GM06990 (cell line): ENCODE results near the gene ZNF608.

Experiments
- DNase-seq: peaks from one replicate; pipeline ENCODE4 v3.0.0-alpha.2; 2011; ENCODE audit not compliant: insufficient read length; ENCODE audit errors: extremely low read depth
- H3K27me3 ChIP-seq: replicated peaks from 2 replicates; pipeline ENCODE4 v1.6.0; 2011; ENCODE audit warnings: low read length; ENCODE audit not compliant: control insufficient read depth, insufficient read depth
- H3K36me3 ChIP-seq: 2 replicates; pipeline ENCODE4 v1.5.1; 2011; ENCODE audit warnings: low read length; ENCODE audit not compliant: control insufficient read depth, insufficient read depth
- H3K4me3 ChIP-seq: replicated peaks from 2 replicates; pipeline ENCODE4 v1.5.1; 2011; ENCODE audit warnings: low read depth, mild to moderate bottlenecking, control low read depth, low read length
- TF ChIP-seq, protein P1 (sequence below): IDR thresholded peaks from 2 replicates; pipeline ENCODE4 v1.5.1; 2011; ENCODE audit warnings: low read length, control low read depth, mild to moderate bottlenecking, inconsistent platforms; ENCODE audit not compliant: insufficient read depth, poor library complexity, severe bottlenecking

Gene ZNF608

DNA sequence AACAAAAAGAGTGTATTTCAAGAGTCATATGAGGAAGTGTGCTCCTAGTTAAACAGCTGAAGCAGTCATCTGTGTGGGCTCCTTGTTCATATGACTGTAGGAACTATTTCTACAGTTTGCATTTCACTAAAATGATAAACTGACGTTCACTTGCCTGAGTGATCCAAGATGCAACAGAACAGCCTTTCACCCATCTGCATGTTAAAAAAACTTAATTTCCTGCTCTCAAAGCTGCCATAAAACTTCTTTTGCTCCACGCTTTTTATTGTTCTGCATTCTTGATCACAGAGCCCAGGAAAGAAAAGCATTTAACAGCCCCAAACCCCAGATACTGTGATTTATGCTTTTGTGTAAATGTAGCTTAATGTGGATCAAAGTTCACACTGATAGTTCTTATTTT lies 43.9 kb downstream of the ZNF608 start:
- TF ChIP-seq, protein P1, sequence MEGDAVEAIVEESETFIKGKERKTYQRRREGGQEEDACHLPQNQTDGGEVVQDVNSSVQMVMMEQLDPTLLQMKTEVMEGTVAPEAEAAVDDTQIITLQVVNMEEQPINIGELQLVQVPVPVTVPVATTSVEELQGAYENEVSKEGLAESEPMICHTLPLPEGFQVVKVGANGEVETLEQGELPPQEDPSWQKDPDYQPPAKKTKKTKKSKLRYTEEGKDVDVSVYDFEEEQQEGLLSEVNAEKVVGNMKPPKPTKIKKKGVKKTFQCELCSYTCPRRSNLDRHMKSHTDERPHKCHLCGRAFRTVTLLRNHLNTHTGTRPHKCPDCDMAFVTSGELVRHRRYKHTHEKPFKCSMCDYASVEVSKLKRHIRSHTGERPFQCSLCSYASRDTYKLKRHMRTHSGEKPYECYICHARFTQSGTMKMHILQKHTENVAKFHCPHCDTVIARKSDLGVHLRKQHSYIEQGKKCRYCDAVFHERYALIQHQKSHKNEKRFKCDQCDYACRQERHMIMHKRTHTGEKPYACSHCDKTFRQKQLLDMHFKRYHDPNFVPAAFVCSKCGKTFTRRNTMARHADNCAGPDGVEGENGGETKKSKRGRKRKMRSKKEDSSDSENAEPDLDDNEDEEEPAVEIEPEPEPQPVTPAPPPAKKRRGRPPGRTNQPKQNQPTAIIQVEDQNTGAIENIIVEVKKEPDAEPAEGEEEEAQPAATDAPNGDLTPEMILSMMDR: no peak
- no peak overlapping the region for H3K4me3 ChIP-seq
- H3K36me3 ChIP-seq: no peaks in the 10 kb centered on the region
- no peak for DNase-seq
- H3K27me3 ChIP-seq: no peaks in the 10 kb centered on the region

DNA sequence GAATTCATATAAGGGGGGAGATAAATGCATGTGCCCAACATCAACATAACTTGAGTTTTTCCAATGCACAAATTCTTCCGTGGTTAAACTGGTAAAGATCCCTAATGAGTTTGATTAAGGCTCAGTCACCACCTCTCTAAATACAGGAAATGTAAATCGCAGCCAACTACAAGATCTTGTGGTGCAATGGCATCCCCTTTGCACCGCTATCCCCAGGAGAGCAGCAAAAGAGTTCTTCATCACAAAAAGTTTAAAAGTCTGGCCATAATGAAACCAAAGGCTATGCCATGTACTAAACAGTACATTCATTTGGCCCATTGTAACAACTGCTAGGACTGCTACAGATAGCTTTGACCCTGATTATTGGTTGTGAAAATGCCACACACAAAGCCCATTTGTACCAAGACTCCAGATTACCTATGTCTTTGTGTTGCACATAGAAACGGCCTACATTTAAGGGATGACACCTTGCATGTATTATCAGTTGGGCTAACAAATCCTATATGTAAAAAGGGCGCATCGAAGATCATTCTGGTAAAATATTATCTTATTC lies 44.5 kb downstream of the ZNF608 start:
- Histone ChIP-seq H3K4me3 (no peak overlapping the region), H3K36me3 (no peaks in the 10 kb centered on the region), H3K27me3 (no peaks in the 10 kb centered on the region)
- DNase-seq: no peak
- TF ChIP-seq, protein P1: no peak

DNA sequence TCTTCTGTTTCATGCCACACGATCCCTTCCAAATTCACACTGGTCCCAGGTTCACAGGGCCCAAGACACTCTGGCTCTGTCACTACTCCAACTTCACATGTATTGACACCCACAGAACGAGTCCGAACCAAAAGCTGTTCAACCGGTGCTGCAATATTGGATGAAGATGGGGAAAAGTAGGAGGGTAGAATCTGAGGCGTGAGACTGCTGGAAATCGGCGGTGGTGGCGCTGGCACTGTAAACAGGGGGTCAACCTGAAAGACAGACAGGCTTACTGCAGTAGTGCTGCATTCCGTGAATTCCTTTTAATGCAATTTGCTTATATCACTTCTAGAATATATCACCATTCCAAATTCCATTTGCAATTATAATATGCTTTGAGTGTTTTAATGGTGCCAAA lies 45.4 kb downstream of the ZNF608 start:
- DNase-seq: no peak
- Histone ChIP-seq H3K4me3 (no peak overlapping the region), H3K27me3 (no peaks in the 10 kb centered on the region), H3K36me3 (no peaks in the 10 kb centered on the region)
- TF ChIP-seq, protein P1: no peak

DNA sequence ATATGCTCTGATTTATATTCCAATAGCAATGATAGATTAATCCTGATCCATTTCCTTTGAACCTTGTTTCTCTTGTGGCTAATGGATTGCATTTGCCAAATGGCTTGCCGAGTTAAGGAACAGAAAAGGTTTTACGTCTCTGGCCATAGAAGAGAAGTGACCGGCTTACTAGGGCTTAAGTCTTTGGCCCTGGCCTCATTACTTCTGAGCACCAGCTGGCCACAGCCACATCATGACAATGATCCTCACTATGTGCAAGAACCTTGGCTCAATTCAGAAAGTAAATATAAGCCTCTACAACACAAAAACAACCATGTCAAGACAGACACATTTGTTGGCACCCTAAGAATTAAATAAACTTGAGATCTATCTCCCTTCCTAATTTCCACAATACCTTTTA lies 46.1 kb downstream of the ZNF608 start:
- no peak for DNase-seq
- no peak overlapping the region for H3K4me3 ChIP-seq
- H3K36me3 ChIP-seq: no peaks in the 10 kb centered on the region
- no peaks in the 10 kb centered on the region for H3K27me3 ChIP-seq
- TF ChIP-seq, protein P1: no peak

DNA sequence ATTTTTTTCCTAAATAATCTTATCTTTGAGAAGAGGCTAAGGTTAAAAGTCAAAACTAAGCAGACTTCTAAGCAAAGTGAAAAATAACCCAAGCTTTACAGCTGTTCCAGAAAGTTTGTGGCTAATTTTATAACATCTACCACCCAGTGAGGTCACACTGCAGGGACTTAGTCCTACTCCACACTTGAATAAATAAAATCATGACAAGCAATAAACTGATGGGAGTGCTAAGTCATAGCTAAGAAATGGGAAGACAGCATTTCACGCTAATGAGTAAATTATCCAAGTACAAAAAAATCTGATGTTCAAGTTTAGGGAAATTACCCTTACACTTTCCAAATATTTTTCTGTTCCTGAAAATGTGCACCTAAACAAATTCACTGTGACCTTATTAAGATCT lies 47.7 kb downstream of the ZNF608 start:
- no peak for DNase-seq
- TF ChIP-seq, protein P1: no peak
- no peaks in the 10 kb centered on the region for H3K27me3 ChIP-seq

More for the DNA sequence above, 47.7 kb downstream of the ZNF608 start:
- Histone ChIP-seq H3K36me3 (no peaks in the 10 kb centered on the region), H3K4me3 (no peak overlapping the region)
